ENCODE data around the gene APBB2. TPM values are rescaled to one million over a fixed set of nuclear protein-coding genes. Genes with fewer than 3 reads are reported as not detected.

Gene APBB2
- total and polyA plus RNA-seq, 4 donors, result 4.8 to 31.5 (median 11.2) TPM

GRCh38 chr4:41176340-41176739 lies 38.0 kb downstream of the APBB2 start:
- Histone ChIP-seq H3K9ac (ENCODE audit: low read depth in 1 of 2, low read length in 2 of 2) (no peak overlapping the region), H3K27me3 (ENCODE audit: control insufficient read depth in 4 of 4, insufficient read depth in 4 of 4, low read length in 3 of 4) (no peaks in the 10 kb centered on the region), H3K9me3 (ENCODE audit: control insufficient read depth in 4 of 4, low read length in 3 of 4) (no peaks in the 10 kb centered on the region), H3K36me3 (ENCODE audit: control insufficient read depth in 4 of 4, insufficient read depth in 3 of 4, low read depth in 1 of 4, low read length in 3 of 4) (no peaks in the 10 kb centered on the region), H3K4me1 (ENCODE audit: control insufficient read depth in 4 of 4, insufficient read depth in 4 of 4, low read length in 3 of 4) (peaks cover 2 to 12% (median 5%) of the 10 kb centered on the region in 4 donors), H3K27ac (ENCODE audit: low read depth in 1 of 2, low read length in 2 of 2) (no peak overlapping the region), H3K4me3 (ENCODE audit: low read depth in 1 of 3, low read length in 3 of 3) (no peak overlapping the region)
- WGBS, result 61% methylated on average over 1 of the region's 1 CpG
- TF ChIP-seq HNF4A (conservative IDR thresholded peaks at IDR 0.05) (no peak), TAF1 (conservative IDR thresholded peaks at IDR 0.05) (no peak), SP1 (IDR thresholded peaks at IDR 0.05) (no peak), CTCF (IDR thresholded peaks at IDR 0.05; ENCODE audit: low read depth, low read length, missing input control) (no peak), FOXA2 (IDR thresholded peaks at IDR 0.05) (no peak), YY1 (IDR thresholded peaks at IDR 0.05) (no peak), FOXA1 (IDR thresholded peaks at IDR 0.05) (no peak), JUND (IDR thresholded peaks at IDR 0.05) (no peak), RAD21 (IDR thresholded peaks at IDR 0.05) (no peak), RXRA (IDR thresholded peaks at IDR 0.05) (no peak), ZBTB33 (IDR thresholded peaks at IDR 0.05) (no peak), REST (IDR thresholded peaks at IDR 0.05) (no peak), EGR1 (IDR thresholded peaks at IDR 0.05; ENCODE audit: low read depth in 2 of 2) (no peak)
- no peak for DNase-seq (ENCODE audit: low spot score)

GRCh38 chr4:41175794-41176193 lies 38.5 kb downstream of the APBB2 start:
- no peak overlapping the region for H3K9ac ChIP-seq (ENCODE audit: low read depth in 1 of 2, low read length in 2 of 2)
- TF ChIP-seq GABPA (IDR thresholded peaks at IDR 0.05 in 1 of 2, conservative IDR thresholded peaks at IDR 0.05 in 1 of 2) (no peak), NR2F2 (IDR thresholded peaks at IDR 0.05) (no peak), ATF3 (IDR thresholded peaks at IDR 0.05) (no peak), REST (IDR thresholded peaks at IDR 0.05) (no peak), HNF4G (IDR thresholded peaks at IDR 0.05) (no peak), YY1 (IDR thresholded peaks at IDR 0.05) (no peak), MAX (IDR thresholded peaks at IDR 0.05) (no peak), SP1 (IDR thresholded peaks at IDR 0.05) (no peak), HNF4A (conservative IDR thresholded peaks at IDR 0.05) (no peak), JUND (IDR thresholded peaks at IDR 0.05) (no peak), RXRA (IDR thresholded peaks at IDR 0.05) (no peak), FOXA2 (IDR thresholded peaks at IDR 0.05) (no peak), ZBTB33 (IDR thresholded peaks at IDR 0.05) (no peak), RAD21 (IDR thresholded peaks at IDR 0.05) (no peak)

More at GRCh38 chr4:41175794-41176193, 38.5 kb downstream of the APBB2 start:
- H3K27ac ChIP-seq (ENCODE audit: low read depth in 1 of 2, low read length in 2 of 2), result no peak overlapping the region
- H3K36me3 ChIP-seq (ENCODE audit: control insufficient read depth in 4 of 4, insufficient read depth in 3 of 4, low read depth in 1 of 4, low read length in 3 of 4), result no peaks in the 10 kb centered on the region
- DNase-seq (ENCODE audit: low spot score), result no peak
- no peaks in the 10 kb centered on the region for H3K27me3 ChIP-seq (ENCODE audit: control insufficient read depth in 4 of 4, insufficient read depth in 4 of 4, low read length in 3 of 4)
- H3K4me3 ChIP-seq (ENCODE audit: low read depth in 1 of 3, low read length in 3 of 3), result no peak overlapping the region
- no peaks in the 10 kb centered on the region for H3K9me3 ChIP-seq (ENCODE audit: control insufficient read depth in 4 of 4, low read length in 3 of 4)
- H3K4me1 ChIP-seq (ENCODE audit: control insufficient read depth in 4 of 4, insufficient read depth in 4 of 4, low read length in 3 of 4), result peaks cover 2 to 12% (median 5%) of the 10 kb centered on the region in 4 donors

Measured in liver (tissue), 9 donors.